Stimulated activated CD4-positive, alpha-beta T cell treated with anti-CD3 and anti-CD28 coated beads, Interleukin-2, amount 100 ng/mL, for 48 hours (primary cell): ENCODE data around the gene JDP2.
"Not testable (repeated sequence)": the region's sequence is repeated elsewhere in the genome, so short reads cannot be mapped to it uniquely, and the experiment has no call there.

Experiments
- DNase-seq, 2 donors: peaks; one replicate each; pipeline ENCODE4 v3.0.0-alpha.2; 2020

JDP2 gene

GRCh38 chr14:75457648-75458165 is 29.9 kb downstream of the JDP2 start:
- no peak for DNase-seq

- no peak for DNase-seq
These were observed 30.5 kb downstream of the JDP2 start for GRCh38 chr14:75458305-75458704.

GRCh38 chr14:75459099-75459741 is 31.4 kb downstream of the JDP2 start:
- DNase-seq: no peak

GRCh38 chr14:75459791-75460190 is 32.0 kb downstream of the JDP2 start:
- DNase-seq: no peak

- DNase-seq: no peak
These were observed 32.6 kb downstream of the JDP2 start for GRCh38 chr14:75460394-75460793.

GRCh38 chr14:75461303-75461702 is 33.5 kb downstream of the JDP2 start:
- no peak for DNase-seq

- no peak for DNase-seq
These were observed 34.0 kb downstream of the JDP2 start for GRCh38 chr14:75461755-75462349.

- no peak for DNase-seq
These were observed 36.8 kb downstream of the JDP2 start for GRCh38 chr14:75464626-75465025.

GRCh38 chr14:75467763-75468162 is 39.9 kb downstream of the JDP2 start:
- DNase-seq: no peak

GRCh38 chr14:75469164-75469563 is 41.3 kb downstream of the JDP2 start:
- DNase-seq: no peak

- no peak for DNase-seq
These were observed 41.9 kb downstream of the JDP2 start for GRCh38 chr14:75469606-75470237.

GRCh38 chr14:75470238-75470797 is 42.5 kb downstream of the JDP2 start:
- DNase-seq: no peak

GRCh38 chr14:75471059-75471458 is 43.2 kb downstream of the JDP2 start:
- DNase-seq: no peak

- not testable (repeated sequence) for DNase-seq
These were observed 46.3 kb downstream of the JDP2 start for GRCh38 chr14:75474127-75474526.

GRCh38 chr14:75476274-75476995 is 48.6 kb downstream of the JDP2 start:
- DNase-seq: no peak

- DNase-seq: no peak
These were observed 50.1 kb downstream of the JDP2 start for GRCh38 chr14:75477881-75478280.

- DNase-seq: no peak
These were observed 52.2 kb downstream of the JDP2 start for GRCh38 chr14:75479770-75480600.

GRCh38 chr14:75482366-75482765 is 54.5 kb downstream of the JDP2 start:
- no peak for DNase-seq

GRCh38 chr14:75484711-75485429 is 57.0 kb downstream of the JDP2 start:
- no peak for DNase-seq

- no peak for DNase-seq
These were observed 58.5 kb downstream of the JDP2 start for GRCh38 chr14:75486318-75486717.

GRCh38 chr14:75487155-75487671 is 59.4 kb downstream of the JDP2 start:
- DNase-seq: no peak
